Ishikawa (cell line): ENCODE results near the gene ALB.

ENCODE experiments used
- CEBPB ChIP-seq: IDR thresholded peaks from 2 replicates; pipeline ENCODE4 v1.6.1; 2012
- CREB1 ChIP-seq: IDR thresholded peaks from 2 replicates; pipeline ENCODE4 v1.6.1; 2012; ENCODE audit warnings: low read depth
- EGR1 ChIP-seq: IDR thresholded peaks from 2 replicates; pipeline ENCODE4 v1.6.1; 2012
- EP300 ChIP-seq: IDR thresholded peaks from 2 replicates; pipeline ENCODE4 v1.6.1; 2012; ENCODE audit warnings: borderline replicate concordance
- FOXM1 ChIP-seq: IDR thresholded peaks from 2 replicates; pipeline ENCODE4 v1.6.1; 2012; ENCODE audit warnings: low read depth, borderline replicate concordance
- NFIC ChIP-seq: IDR thresholded peaks from 2 replicates; pipeline ENCODE4 v1.6.1; 2012
- RAD21 ChIP-seq: IDR thresholded peaks from 2 replicates; pipeline ENCODE4 v1.6.1; 2012; ENCODE audit warnings: low read depth
- TAF1 ChIP-seq: IDR thresholded peaks from 2 replicates; pipeline ENCODE4 v1.6.1; 2012; ENCODE audit warnings: low read depth, mild to moderate bottlenecking
- TCF12 ChIP-seq: IDR thresholded peaks from 2 replicates; pipeline ENCODE4 v1.6.1; 2012; ENCODE audit warnings: low read depth
- TEAD4 ChIP-seq: IDR thresholded peaks from 2 replicates; pipeline ENCODE4 v1.6.1; 2012
- YY1 ChIP-seq: IDR thresholded peaks from 2 replicates; pipeline ENCODE4 v1.6.1; 2012; ENCODE audit warnings: low read depth
- ZBTB7A ChIP-seq: IDR thresholded peaks from 2 replicates; pipeline ENCODE4 v1.6.1; 2012; ENCODE audit warnings: low read depth
- TF ChIP-seq, protein P1 (sequence below): IDR thresholded peaks from 2 replicates; pipeline ENCODE4 v1.6.1; 2012; ENCODE audit warnings: low read depth, mild to moderate bottlenecking
- TF ChIP-seq, protein P2 (sequence below): IDR thresholded peaks from 2 replicates; pipeline ENCODE4 v1.6.1; 2012
- TF ChIP-seq, protein P3 (sequence below): IDR thresholded peaks from 2 replicates; pipeline ENCODE4 v1.6.1; 2012

Gene ALB

DNA sequence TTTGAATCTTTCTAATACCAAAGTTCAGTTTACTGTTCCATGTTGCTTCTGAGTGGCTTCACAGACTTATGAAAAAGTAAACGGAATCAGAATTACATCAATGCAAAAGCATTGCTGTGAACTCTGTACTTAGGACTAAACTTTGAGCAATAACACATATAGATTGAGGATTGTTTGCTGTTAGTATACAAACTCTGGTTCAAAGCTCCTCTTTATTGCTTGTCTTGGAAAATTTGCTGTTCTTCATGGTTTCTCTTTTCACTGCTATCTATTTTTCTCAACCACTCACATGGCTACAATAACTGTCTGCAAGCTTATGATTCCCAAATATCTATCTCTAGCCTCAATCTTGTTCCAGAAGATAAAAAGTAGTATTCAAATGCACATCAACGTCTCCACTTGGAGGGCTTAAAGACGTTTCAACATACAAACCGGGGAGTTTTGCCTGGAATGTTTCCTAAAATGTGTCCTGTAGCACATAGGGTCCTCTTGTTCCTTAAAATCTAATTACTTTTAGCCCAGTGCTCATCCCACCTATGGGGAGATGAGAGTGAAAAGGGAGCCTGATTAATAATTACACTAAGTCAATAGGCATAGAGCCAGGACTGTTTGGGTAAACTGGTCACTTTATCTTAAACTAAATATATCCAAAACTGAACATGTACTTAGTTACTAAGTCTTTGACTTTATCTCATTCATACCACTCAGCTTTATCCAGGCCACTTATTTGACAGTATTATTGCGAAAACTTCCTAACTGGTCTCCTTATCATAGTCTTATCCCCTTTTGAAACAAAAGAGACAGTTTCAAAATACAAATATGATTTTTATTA is 28.3 kb downstream of the ALB start:
- TF ChIP-seq NFIC (no peak), CEBPB (no peak), RAD21 (no peak), ZBTB7A (no peak), YY1 (no peak), TAF1 (no peak), EP300 (no peak), TCF12 (no peak), FOXM1 (no peak), TEAD4 (no peak), EGR1 (no peak)
- TF ChIP-seq, protein P1, sequence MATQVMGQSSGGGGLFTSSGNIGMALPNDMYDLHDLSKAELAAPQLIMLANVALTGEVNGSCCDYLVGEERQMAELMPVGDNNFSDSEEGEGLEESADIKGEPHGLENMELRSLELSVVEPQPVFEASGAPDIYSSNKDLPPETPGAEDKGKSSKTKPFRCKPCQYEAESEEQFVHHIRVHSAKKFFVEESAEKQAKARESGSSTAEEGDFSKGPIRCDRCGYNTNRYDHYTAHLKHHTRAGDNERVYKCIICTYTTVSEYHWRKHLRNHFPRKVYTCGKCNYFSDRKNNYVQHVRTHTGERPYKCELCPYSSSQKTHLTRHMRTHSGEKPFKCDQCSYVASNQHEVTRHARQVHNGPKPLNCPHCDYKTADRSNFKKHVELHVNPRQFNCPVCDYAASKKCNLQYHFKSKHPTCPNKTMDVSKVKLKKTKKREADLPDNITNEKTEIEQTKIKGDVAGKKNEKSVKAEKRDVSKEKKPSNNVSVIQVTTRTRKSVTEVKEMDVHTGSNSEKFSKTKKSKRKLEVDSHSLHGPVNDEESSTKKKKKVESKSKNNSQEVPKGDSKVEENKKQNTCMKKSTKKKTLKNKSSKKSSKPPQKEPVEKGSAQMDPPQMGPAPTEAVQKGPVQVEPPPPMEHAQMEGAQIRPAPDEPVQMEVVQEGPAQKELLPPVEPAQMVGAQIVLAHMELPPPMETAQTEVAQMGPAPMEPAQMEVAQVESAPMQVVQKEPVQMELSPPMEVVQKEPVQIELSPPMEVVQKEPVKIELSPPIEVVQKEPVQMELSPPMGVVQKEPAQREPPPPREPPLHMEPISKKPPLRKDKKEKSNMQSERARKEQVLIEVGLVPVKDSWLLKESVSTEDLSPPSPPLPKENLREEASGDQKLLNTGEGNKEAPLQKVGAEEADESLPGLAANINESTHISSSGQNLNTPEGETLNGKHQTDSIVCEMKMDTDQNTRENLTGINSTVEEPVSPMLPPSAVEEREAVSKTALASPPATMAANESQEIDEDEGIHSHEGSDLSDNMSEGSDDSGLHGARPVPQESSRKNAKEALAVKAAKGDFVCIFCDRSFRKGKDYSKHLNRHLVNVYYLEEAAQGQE, result no peak
- TF ChIP-seq, protein P2, sequence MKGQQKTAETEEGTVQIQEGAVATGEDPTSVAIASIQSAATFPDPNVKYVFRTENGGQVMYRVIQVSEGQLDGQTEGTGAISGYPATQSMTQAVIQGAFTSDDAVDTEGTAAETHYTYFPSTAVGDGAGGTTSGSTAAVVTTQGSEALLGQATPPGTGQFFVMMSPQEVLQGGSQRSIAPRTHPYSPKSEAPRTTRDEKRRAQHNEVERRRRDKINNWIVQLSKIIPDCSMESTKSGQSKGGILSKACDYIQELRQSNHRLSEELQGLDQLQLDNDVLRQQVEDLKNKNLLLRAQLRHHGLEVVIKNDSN, result no peak
- TF ChIP-seq, protein P3, sequence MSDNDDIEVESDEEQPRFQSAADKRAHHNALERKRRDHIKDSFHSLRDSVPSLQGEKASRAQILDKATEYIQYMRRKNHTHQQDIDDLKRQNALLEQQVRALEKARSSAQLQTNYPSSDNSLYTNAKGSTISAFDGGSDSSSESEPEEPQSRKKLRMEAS, result no peak

DNA sequence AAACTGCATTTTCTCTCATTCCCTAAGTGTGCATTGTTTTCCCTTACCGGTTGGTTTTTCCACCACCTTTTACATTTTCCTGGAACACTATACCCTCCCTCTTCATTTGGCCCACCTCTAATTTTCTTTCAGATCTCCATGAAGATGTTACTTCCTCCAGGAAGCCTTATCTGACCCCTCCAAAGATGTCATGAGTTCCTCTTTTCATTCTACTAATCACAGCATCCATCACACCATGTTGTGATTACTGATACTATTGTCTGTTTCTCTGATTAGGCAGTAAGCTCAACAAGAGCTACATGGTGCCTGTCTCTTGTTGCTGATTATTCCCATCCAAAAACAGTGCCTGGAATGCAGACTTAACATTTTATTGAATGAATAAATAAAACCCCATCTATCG is 29.1 kb downstream of the ALB start:
- TF ChIP-seq TCF12 (no peak), EGR1 (no peak), RAD21 (no peak), CREB1 (no peak), ZBTB7A (no peak), YY1 (no peak), NFIC (no peak), EP300 (no peak), CEBPB (no peak), FOXM1 (no peak), TAF1 (no peak), TEAD4 (no peak)
- TF ChIP-seq, protein P1, result no peak
- TF ChIP-seq, protein P2, result no peak
- TF ChIP-seq, protein P3, result no peak

DNA sequence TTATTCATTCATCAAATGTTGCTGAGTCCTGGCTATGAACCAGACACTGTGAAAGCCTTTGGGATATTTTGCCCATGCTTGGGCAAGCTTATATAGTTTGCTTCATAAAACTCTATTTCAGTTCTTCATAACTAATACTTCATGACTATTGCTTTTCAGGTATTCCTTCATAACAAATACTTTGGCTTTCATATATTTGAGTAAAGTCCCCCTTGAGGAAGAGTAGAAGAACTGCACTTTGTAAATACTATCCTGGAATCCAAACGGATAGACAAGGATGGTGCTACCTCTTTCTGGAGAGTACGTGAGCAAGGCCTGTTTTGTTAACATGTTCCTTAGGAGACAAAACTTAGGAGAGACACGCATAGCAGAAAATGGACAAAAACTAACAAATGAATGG is 30.2 kb downstream of the ALB start:
- TF ChIP-seq RAD21 (peak; percentile 38; the same call in 1 of the 2 replicates), TAF1 (no peak)

DNA sequence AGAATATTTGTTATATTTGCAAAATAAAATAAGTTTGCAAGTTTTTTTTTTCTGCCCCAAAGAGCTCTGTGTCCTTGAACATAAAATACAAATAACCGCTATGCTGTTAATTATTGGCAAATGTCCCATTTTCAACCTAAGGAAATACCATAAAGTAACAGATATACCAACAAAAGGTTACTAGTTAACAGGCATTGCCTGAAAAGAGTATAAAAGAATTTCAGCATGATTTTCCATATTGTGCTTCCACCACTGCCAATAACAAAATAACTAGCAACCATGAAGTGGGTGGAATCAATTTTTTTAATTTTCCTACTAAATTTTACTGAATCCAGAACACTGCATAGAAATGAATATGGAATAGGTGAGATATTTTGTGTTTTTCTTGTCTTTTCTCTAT is 31.9 kb downstream of the ALB start, which contains the start of gene AFP:
Gene AFP, plus strand, starts transcription at position 238 of the 400 bp plus-strand sequence. Its CDS starts 42 bp downstream, at position 280.
- no peak for TF ChIP-seq YY1
- TF ChIP-seq TAF1, result no peak
- no peak for TF ChIP-seq ZBTB7A
- no peak for TF ChIP-seq TCF12

DNA sequence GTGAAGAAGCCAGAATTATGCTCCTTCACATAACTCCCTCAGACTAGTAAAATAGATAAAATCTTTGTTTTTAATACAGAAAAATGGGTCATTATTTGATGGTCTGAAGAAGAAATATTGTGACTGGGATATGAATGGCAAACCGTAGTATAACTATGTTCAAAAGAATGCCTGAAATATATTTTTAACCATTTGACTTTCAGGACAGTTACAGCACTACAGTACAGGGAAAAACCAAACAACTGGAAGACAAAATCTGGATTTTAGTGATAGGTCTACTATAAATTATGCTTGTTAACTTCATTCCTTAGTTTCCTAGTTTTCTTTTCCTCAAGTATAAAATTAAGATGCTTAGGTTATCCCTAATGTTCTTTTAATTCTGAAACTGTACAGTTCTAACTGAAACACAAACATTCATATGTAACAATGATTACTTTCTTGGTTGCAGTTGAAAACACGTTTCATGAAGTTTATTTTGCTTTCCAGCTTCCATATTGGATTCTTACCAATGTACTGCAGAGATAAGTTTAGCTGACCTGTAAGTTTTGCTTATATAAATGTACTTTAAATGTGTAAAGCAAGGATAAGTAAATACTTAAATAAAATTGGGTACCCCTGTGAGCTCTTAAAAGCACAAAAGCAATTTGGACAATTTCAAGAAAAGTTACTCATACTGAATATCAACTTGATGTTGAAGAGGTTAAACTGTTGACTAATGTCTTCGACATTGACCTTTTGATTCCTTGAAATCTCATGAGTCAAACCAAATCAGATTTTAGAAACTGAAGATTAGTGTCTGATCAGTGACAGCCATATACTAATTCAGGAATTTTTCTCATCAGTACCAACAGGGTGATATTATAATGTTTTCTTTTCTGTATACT is 32.8 kb downstream of the ALB start:
- TF ChIP-seq, protein P3, result no peak
- no peak for TF ChIP-seq YY1
- TF ChIP-seq, protein P1, result no peak
- TF ChIP-seq TEAD4, result no peak
- TF ChIP-seq RAD21, result no peak
- no peak for TF ChIP-seq EGR1
- TF ChIP-seq FOXM1, result no peak
- no peak for TF ChIP-seq CREB1
- no peak for TF ChIP-seq CEBPB
- TF ChIP-seq ZBTB7A, result no peak
- TF ChIP-seq, protein P2, result no peak
- no peak for TF ChIP-seq EP300
- no peak for TF ChIP-seq TCF12
- TF ChIP-seq NFIC, result no peak
